Left lung (tissue), 10 donors: Measurements from ENCODE around the gene SLC22A12. TPM values are rescaled to one million over a fixed set of nuclear protein-coding genes. Genes with fewer than 3 reads are reported as not detected.

ENCODE experiments used
- ATAC-seq: fragments of 200-7000 bp; cut with Tn5 transposase; one replicate; pipeline ENCODE4 v1.9.1; 2020; ENCODE audit warnings: moderate library complexity
- DNase-seq, 4 donors: peaks; one replicate each; pipeline ENCODE4 v3.0.0-alpha.2; 2013 to 2020
- H3K27ac ChIP-seq, 2 donors: fragments of 200-600 bp; sonication (generic) in 1 of 2; one replicate each; pipeline versions ENCODE4 v1.5.0 to v1.8.0; 2020 to 2021
- H3K27me3 ChIP-seq, 2 donors: fragments of 200-600 bp; sonication (generic) in 1 of 2; one replicate each; pipeline versions ENCODE4 v1.5.0 to v1.8.0; 2020 to 2021
- H3K36me3 ChIP-seq, 2 donors: fragments of 200-600 bp; sonication (generic) in 1 of 2; one replicate each; pipeline versions ENCODE4 v1.5.0 to v1.8.0; 2020 to 2021
- H3K4me1 ChIP-seq, 2 donors: fragments of 200-600 bp; one replicate each; pipeline ENCODE4 v1.8.0; 2021
- H3K4me3 ChIP-seq, 2 donors: fragments of 200-600 bp; sonication (generic) in 1 of 2; one replicate each; pipeline versions ENCODE4 v1.5.0 to v1.8.0; 2020 to 2021; ENCODE audit warnings: mild to moderate bottlenecking in 1 of 2
- H3K9me3 ChIP-seq, 2 donors: fragments of 200-600 bp; sonication (generic) in 1 of 2; one replicate each; pipeline versions ENCODE4 v1.5.0 to v1.8.0; 2020 to 2021
- intact Hi-C, 2 donors: fragments of 100-400 bp; cut with DNase I; formaldehyde crosslinking; loops; one replicate each; pipeline versions ENCODE4 v1.11.2 to v1.14.2; 2022
- polyA plus RNA-seq, 6 donors: library from polyadenylated mRNA; unstranded; fragments of 120-200 nt; gene quantifications; one replicate each; pipeline ENCODE4 v1.2.1, GENCODE V29; 2013; ENCODE audit not compliant: insufficient read length in 6 of 6
- total RNA-seq, 2 donors: library from RNA; stranded (reverse); fragmentation: NEBNext Ultra II Directional; extraction: Animal tissue kit (Norgen Biotek cat#: 25700); gene quantifications; one replicate each; pipeline ENCODE4 v1.2.1, GENCODE V29; 2021
- TF ChIP-seq, protein P1 (sequence below), 2 donors: fragments of 200-600 bp; sonication (generic) in 1 of 2; IDR thresholded peaks; one replicate each; pipeline versions ENCODE4 v1.5.0 to v1.8.0; 2021; ENCODE audit warnings: antibody characterized with exemption in 2 of 2
- donor health status: DM: no; HTN: yes; CAD: no.
- donor health status: DM: no; HTN: no; CAD: no.

Gene SLC22A12
- total and polyA plus RNA-seq, 8 donors, result not detected

GRCh38 chr11:64577202-64577601 lies 13.8 kb upstream of the SLC22A12 start:
- TF ChIP-seq, protein P1, sequence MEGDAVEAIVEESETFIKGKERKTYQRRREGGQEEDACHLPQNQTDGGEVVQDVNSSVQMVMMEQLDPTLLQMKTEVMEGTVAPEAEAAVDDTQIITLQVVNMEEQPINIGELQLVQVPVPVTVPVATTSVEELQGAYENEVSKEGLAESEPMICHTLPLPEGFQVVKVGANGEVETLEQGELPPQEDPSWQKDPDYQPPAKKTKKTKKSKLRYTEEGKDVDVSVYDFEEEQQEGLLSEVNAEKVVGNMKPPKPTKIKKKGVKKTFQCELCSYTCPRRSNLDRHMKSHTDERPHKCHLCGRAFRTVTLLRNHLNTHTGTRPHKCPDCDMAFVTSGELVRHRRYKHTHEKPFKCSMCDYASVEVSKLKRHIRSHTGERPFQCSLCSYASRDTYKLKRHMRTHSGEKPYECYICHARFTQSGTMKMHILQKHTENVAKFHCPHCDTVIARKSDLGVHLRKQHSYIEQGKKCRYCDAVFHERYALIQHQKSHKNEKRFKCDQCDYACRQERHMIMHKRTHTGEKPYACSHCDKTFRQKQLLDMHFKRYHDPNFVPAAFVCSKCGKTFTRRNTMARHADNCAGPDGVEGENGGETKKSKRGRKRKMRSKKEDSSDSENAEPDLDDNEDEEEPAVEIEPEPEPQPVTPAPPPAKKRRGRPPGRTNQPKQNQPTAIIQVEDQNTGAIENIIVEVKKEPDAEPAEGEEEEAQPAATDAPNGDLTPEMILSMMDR (IDR thresholded peaks at IDR 0.05), result no peak
- H3K36me3 ChIP-seq, result no peaks in the 10 kb centered on the region
- no peaks in the 10 kb centered on the region for H3K9me3 ChIP-seq
- DNase-seq (no peak), ATAC-seq (no peak)
- peaks cover 0 to 13% of the 10 kb centered on the region in 2 donors for H3K27me3 ChIP-seq
- intact Hi-C loops, result no loop called here
- H3K4me1 ChIP-seq, result no peaks in the 10 kb centered on the region
- H3K27ac ChIP-seq, result no peak overlapping the region
- H3K4me3 ChIP-seq, result no peak overlapping the region

GRCh38 chr11:64580412-64580811 lies 10.6 kb upstream of the SLC22A12 start:
- ATAC-seq (no peak), DNase-seq (no peak)
- no peak overlapping the region for H3K4me3 ChIP-seq
- H3K9me3 ChIP-seq, result no peaks in the 10 kb centered on the region
- no peaks in the 10 kb centered on the region for H3K4me1 ChIP-seq
- peaks cover 0 to 17% of the 10 kb centered on the region in 2 donors for H3K27me3 ChIP-seq
- no peak overlapping the region for H3K27ac ChIP-seq
- TF ChIP-seq, protein P1 (IDR thresholded peaks at IDR 0.05), result no peak
- intact Hi-C loops, result no loop called here
- no peaks in the 10 kb centered on the region for H3K36me3 ChIP-seq

- no peak overlapping the region for H3K27ac ChIP-seq
- H3K9me3 ChIP-seq, result no peaks in the 10 kb centered on the region
- no peaks in the 10 kb centered on the region for H3K4me1 ChIP-seq
- H3K36me3 ChIP-seq, result no peaks in the 10 kb centered on the region
- peaks cover 0 to 17% of the 10 kb centered on the region in 2 donors for H3K27me3 ChIP-seq
- TF ChIP-seq, protein P1 (IDR thresholded peaks at IDR 0.05), result no peak
- intact Hi-C loops, result no loop called here
- no peak overlapping the region for H3K4me3 ChIP-seq
- DNase-seq, result peak in 1 of 4 donors; percentile 57
- no peak for ATAC-seq
Measured at GRCh38 chr11:64581057-64581523, 9.9 kb upstream of the SLC22A12 start.

GRCh38 chr11:64582885-64583284 lies 8.1 kb upstream of the SLC22A12 start:
- peaks cover 0 to 22% of the 10 kb centered on the region in 2 donors for H3K27me3 ChIP-seq
- intact Hi-C loops, result no loop called here
- no peak overlapping the region for H3K4me3 ChIP-seq
- no peaks in the 10 kb centered on the region for H3K36me3 ChIP-seq
- no peaks in the 10 kb centered on the region for H3K4me1 ChIP-seq
- no peak overlapping the region for H3K27ac ChIP-seq
- DNase-seq, result no peak
- no peak for ATAC-seq
- H3K9me3 ChIP-seq, result peaks cover 0 to 2% of the 10 kb centered on the region in 2 donors
- TF ChIP-seq, protein P1 (IDR thresholded peaks at IDR 0.05), result no peak

- Histone ChIP-seq H3K27me3 (peaks cover 0 to 18% of the 10 kb centered on the region in 2 donors), H3K36me3 (no peaks in the 10 kb centered on the region), H3K9me3 (peaks cover 0 to 9% of the 10 kb centered on the region in 2 donors), H3K4me3 (no peak overlapping the region), H3K4me1 (no peaks in the 10 kb centered on the region), H3K27ac (no peak overlapping the region)
- peak in 1 of 4 donors; percentile 56 for DNase-seq
- intact Hi-C loops, result no loop called here
- no peak for ATAC-seq
- TF ChIP-seq, protein P1 (IDR thresholded peaks at IDR 0.05), result no peak
Measured at GRCh38 chr11:64583296-64584262, 7.4 kb upstream of the SLC22A12 start.
